GDM1 (cell line): Measurements from ENCODE around the gene CCDC107.

Source experiments
- DNase-seq: peaks from one replicate; lab custom pipeline; 2025; lab: John Stamatoyannopoulos, UW

CCDC107 gene

DNA sequence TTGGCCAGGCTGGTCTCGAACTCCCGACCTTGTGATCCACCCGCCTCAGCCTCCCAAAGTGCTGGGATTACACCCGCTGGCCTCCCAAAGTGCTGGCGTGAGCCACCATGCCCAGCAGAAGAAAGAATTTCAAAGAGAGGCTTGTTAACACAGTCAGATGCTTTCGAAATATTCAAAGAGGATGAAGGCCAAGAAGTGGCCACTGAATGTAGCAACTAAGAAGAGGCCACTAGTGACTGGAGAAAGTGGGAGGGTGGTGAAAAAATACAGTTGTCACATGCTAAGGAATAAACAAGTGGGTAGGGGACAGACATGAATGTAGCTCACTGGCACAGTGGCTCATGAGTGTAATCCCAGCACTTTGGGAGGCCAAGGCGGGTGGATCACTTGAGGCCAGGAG lies 44.6 kb downstream of the CCDC107 start:
- DNase-seq = no peak

DNA sequence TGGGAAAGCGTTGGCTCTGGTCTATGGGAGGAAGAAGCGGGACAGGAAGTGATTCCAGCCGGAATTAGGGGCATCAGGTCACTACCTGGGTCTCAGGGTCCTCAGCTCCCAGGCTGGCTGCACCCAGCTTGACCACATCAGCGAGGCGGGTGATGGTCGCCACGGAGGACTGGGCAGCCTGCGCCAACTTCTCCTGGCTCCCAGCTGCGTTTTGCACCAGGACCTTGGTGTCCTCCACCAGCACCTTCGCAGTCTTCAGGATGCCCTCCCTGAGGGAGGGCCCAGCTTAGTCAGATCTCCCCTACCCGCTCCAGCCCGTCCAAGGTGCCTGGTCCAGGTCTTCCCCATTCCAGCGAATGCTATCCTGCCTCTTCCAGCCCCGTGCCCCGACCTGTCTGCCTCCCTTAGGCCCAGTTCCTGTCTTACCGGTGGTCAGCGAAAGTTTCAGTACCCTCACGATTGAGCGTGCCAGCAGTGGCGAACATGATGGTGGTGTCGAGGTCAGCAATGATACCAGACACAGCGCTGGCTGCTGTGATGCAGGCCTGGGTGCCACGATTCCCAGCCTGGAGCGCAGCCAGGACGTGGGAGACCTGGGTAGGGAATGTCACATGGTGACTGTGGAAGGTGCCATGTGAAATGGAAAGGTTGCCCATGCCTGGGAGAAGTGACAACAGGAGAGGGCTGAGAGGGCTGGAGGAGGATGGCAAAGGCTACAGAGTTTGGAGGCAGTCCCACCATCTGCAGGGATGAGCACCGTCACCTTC lies 46.0 kb downstream of the CCDC107 start:
- no peak for DNase-seq

DNA sequence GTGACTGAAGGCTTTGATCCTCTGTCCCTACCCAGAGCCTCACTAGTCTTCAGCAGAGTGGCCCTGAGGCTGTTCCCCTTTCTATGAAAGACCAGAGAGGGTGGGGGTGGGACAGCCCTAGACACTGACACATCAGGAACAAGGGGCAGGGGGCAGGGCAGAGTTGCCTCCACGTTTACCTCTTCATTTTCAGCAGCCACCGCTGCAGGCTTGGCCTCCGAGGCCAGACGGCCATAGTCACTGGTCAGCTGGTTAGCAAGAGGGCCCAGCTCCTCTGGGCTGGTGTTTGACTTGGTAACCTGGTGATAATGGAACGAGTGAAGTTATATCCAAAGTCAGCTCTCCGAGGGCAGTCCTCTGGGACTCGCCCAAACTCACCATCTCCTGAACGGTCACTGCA lies 47.3 kb downstream of the CCDC107 start:
- no peak for DNase-seq

DNA sequence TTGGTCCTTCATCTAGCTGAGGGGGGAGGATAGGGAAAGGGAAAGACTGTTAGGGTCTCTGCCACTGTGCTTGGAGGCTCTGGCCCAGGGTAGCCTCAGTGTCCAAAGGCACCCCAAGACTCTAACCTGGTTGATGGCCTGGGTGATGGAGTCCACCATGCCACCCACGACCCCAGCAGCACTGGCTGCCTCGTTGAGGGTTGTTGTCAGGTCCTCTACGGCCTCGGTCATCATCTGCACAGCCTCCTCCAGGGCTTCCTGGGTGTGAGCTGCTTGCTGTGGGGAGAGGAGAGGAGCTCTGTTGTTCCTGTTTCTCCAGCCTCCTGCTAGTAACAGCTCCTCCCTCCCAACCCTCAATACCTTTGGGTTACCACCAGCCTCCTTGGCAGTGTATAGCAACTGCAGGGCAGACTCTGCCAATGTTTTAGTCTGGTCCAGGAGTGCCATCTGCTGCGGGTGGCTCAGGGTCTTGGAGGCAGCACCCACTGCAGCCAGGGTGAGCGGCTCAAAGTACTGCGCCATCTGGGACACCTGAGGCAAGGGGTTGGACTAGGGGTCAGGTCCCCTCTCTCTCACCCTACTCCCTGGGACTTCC lies 47.8 kb downstream of the CCDC107 start:
- no peak for DNase-seq

DNA sequence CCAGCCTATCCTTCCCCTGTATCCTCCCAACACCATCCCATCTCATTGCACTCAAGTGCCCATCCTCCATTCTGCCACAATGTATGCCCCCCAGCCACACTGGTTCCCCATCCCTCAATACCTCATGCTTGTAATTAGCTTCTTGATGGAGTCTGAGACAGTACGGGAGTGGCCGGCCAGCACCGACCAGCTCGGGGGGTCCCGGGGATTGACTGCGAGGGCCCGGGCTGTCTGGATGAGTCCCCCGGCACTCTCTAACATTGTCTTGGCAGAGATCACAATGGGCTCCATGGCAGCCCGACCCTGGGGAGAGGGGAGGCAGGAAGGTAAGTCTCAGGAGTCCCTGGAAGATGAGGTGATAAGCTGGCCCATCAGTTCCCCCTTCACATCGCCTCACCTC lies 48.9 kb downstream of the CCDC107 start:
- no peak for DNase-seq

DNA sequence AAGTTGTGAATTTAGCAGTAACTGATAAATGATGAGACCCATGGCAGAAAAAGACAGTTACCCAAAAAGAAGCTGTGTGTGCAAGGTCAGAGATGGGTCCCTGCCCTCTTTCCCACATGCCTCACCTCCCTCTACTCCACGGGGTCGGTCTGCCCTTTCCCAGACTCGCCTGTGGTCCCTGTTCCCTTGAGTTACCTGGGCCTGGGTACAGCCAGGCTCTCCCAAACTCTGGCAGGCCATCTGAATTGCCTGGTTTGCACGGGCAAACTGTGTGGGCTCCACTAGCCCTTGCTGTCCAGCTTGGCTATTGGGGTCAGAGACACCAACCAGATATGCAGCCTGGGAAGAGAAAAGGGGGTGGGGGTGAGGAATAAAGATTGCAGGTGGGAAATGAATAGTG lies 50.1 kb downstream of the CCDC107 start:
- no peak for DNase-seq

DNA sequence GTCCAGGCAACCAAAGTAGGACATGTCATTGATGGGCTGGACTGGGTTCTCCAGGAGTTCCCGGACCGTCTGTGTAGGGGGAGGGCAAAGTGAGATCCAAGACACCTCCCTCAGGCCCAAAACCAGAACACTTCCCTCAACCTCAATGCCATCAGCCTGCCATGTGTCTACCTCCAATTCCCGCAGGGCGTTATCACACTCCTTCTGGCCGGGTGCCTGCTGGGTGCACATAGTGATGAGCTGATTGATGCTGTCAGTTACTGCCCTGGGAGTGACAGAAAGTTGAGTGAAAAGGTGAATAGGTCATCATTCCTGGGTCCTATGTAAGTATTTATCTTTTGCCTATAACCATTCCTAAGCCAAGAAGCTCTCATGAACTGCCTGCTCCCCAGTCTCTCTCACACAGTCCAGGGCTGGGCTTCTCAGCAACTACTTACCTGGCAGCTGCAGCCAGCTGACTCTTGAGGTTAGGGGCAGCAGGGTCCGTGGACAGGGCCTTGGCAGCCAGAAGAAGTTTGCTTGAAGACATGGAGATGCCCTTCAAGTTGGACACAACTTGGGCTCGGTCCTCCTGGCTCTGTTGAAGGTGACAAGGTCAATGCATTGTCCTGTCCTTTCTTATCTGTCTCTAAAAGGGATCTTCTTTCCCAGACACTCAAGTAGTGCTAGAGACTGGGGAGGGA lies 52.9 kb downstream of the CCDC107 start:
- no peak for DNase-seq
